ENCODE results near the gene TRIM37.
"Not testable (repeated sequence)": the region's sequence is repeated elsewhere in the genome, so short reads cannot be mapped to it uniquely, and the experiment has no call there.

Gene TRIM37

DNA sequence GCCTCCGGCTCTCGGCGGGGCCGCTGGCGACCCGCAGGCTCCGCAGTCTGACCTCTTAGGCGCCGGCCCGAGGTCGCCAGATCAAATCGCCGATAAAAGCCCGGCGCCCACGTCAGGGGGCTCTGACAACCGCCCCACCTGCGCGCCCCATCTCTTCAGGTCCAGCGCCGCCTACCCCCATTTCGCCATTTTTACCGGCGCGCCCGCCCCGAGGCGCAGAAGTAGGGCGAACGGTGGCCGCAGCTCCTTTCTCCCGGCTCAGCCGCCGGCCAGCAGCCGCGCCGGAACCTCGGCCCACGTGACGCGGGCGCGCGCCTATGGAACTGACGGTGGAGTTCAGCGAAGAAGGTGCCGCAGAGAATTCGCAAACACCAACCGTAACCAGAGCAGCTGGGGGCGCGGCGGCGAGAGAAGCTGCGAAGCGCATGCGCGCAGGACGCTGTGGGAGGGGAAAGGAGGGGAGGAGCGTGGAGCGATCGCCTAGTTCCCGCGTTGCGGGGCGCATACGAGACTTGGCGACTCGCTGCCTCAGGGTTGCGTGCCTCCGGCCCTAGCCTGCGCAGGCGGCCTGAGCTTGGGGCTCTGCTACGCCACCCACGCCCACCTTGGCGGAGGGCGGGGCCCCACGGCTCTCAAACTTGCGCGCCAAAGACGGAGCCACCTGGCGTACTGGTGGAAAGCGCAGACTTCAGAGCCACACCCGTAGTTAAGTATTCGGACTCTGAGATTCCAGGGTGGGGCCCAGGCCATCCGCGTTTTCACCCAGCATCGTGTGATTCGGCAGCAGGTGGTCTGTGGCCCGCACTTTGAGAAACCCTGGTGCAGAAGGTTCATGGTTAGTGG lies at the start of gene TRIM37:
Gene TRIM37, minus strand, starts transcription at position 418 of the 843 bp plus-strand sequence. CDS start 419 bp downstream, outside the sequence.
- peak; percentile 97 to 99 for DNase-seq (ENCODE audit: low read depth in 2 of 2)

GRCh38 chr17:59155439-59156177 lies 48.9 kb upstream of the TRIM37 start, which contains the start of gene PRR11:
Gene PRR11, plus strand, starts transcription at chr17:59155746. Its CDS starts 14,007 bp downstream, at chr17:59169753.
- peak; percentile 87 to 91 for DNase-seq (ENCODE audit: low read depth in 2 of 2)

- peak; percentile 94 to 98 for DNase-seq (ENCODE audit: low read depth in 2 of 2)
Observed at GRCh38 chr17:59154721-59155438, 48.2 kb upstream of the TRIM37 start, which contains the start of gene SKA2. Gene SKA2, minus strand, starts transcription at chr17:59155186. Its CDS starts 23 bp downstream, at chr17:59155163.

DNA sequence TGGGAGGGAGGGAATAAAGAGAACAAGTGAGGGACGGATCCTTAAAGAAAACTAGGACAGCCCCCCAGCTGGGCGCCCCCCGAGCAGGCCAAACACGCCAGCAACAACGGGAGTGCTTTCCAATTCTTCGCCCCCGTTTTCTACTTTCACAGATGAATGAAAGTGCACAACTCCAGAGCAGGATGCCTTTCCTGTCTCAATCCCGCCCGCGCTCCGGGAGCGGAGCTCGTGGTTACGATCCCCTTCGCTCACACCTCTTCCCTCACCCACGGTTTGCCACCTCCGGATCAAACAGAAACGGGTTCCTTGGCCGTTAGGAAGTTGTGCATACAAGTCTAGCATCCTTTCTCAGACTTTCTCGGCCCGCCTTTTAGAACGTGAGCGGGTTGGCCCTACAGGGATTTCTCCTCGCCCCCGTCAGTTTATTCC lies 47.6 kb upstream of the TRIM37 start:
- peak in 1 of 2 donors; percentile 7 for DNase-seq (ENCODE audit: low read depth in 2 of 2)

DNA sequence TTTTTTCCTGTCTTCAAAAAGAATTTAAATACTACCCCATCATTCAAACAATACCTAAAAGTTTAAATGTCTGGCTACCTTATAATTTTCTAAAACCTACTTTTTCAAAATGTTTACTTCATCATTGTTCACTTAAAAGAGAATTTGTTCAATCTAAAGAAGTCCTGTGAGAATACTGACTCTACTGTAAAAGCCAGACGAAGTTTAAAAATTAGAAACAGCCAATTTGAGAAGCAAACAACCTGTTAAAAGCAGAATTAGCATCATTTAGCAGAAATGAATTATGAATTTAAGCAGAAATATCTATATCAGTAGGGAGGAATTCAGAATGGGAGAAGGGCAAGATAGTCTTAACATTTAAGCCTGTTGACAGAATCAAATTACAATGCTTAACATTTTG lies 46.2 kb upstream of the TRIM37 start:
- DNase-seq (ENCODE audit: low read depth in 2 of 2) = no peak

DNA sequence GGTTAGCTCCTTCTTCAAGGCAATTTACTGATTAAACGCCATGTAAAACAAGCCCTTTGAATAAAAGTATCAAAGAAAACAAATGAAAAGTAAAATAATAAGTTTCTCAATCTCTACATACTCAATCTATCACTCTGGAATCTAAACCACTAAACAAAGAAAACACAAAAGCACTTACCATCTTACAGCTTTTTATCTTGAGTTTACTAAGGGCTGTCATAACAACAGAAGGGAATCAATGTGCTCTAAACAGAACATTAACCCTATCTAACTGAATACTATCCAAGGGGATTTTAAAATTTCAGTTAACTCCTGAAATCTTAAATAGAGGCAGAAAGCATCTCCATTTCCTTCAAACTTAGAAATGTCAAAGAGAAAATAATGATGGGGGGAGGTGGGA lies 44.9 kb upstream of the TRIM37 start:
- DNase-seq (ENCODE audit: low read depth in 2 of 2) = no peak

- DNase-seq (ENCODE audit: low read depth in 2 of 2) = no peak
Observed at GRCh38 chr17:59151006-59151405, 44.3 kb upstream of the TRIM37 start.

DNA sequence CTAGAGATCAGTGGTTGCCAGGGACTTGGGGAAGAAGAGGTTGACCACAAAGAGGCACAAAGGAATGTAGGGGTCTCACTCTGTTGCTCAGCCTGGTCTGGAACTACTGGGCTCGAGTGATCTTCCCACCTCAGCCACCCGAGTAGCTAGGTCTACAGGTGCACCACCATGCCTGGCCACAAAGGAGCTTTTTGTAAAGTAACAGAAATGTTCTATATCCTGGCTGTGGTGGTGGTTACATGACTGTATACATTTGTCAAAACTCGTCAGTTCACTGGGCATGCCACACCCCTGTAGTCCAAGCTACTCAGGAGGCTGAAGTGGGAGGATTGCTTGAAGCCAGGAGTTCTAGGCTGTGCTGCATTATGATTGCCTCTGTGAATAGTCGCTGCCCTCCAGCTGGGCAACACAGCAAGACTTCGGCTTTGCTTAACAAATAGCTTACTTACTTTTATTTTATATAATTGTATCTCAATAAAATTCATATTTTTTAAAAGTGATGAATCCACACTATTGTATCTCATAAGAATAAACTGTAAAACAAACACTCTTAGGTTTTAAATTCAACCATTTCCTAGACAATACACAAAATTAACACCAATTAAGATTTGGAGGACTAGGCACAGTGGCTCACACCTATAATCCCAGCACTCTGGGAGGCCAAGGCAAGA lies 43.3 kb upstream of the TRIM37 start:
- no peak for DNase-seq (ENCODE audit: low read depth in 2 of 2)

- no peak for DNase-seq (ENCODE audit: low read depth in 2 of 2)
Observed at GRCh38 chr17:59149051-59149450, 42.4 kb upstream of the TRIM37 start.

GRCh38 chr17:59145571-59146096 lies 39.0 kb upstream of the TRIM37 start:
- DNase-seq (ENCODE audit: low read depth in 2 of 2) = no peak

GRCh38 chr17:59141860-59142259 lies 35.2 kb upstream of the TRIM37 start:
- no peak for DNase-seq (ENCODE audit: low read depth in 2 of 2)

DNA sequence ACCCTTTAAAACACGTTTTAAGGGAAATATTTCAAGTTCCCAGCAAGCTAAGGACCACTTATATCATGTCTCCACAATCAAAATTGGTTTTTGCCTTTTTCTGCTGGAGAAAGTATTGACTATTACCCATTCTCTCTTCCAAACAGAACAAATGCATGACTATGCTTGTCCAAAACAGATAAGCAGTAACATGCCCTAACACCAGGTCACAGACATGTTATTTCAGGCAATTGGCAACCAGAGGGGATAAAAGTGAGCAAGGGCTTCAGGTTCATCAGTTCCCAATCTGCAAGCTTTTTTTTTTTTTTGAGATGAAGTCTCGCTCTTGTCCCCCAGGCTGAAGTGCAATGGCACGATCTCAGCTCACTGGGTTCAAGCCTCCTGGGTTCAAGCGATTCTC lies 33.3 kb upstream of the TRIM37 start:
- no peak for DNase-seq (ENCODE audit: low read depth in 2 of 2)

DNA sequence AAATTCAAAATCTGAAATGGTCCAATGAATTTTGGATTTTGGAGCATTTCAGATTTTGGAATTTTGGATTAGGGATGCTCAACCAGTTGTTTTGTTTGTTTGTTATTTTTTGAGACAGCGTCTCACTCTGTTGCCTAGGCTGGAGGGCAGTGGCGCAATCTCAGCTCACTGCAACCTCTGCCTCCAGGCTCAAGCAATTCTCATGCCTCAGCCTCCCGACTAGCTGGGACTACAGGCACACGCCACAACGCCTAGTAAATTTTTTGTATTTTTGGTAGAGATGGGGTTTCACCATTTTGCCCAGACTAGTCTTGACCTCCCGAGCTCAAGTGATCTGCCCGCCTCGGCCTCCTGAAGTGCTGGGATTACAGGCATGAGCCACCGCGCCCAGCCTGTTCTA lies 31.7 kb upstream of the TRIM37 start:
- DNase-seq (ENCODE audit: low read depth in 2 of 2) = not testable (repeated sequence)

- no peak for DNase-seq (ENCODE audit: low read depth in 2 of 2)
Observed at GRCh38 chr17:59131131-59131530, 24.5 kb upstream of the TRIM37 start.

DNA sequence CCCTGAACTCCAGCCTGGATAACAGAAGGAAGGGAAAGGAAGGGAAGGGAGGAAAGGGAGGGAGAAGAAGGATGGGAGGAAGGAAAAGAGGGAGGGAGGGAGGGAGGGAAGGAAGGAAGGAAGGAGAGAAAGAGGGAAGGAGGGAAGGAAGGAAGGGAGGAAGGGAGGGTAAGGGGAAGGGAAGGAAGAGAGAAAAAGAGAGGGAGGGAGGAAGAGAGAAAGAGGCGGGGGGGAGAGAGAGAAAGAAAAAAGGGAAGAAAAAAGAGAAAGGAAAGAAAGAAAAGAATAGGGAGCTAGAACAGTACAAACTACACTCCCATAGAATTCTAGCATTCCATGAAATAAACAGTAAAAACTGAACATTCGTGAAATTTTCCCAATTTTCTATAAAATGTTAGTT lies 23.1 kb upstream of the TRIM37 start:
- DNase-seq (ENCODE audit: low read depth in 2 of 2) = no peak

DNA sequence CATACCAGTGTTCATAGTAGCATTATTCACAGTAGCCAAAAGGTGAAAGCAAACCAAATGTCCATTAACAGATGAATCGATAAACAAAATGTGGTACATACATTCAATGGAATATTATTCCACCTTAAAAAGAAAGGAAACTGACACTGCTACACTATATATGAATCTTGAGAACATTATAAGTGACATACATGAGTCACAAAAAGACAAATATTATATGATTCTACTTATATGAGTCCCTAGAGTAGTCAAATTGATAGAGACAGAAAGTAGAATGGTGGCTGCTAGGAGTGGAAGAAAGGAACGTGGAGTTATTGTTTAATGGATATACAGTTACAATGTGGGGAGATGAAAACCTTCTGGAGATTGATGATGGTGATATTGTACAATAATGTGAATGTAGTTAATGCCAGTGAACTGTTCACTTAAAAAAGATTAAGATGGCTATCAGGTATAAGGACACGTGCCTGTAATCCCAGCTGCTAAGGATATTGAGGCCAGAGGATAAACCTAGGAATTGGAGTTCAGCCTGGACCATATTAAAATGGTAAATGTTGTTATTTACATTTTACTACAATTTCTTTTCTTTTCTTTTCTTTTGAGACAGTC lies 20.2 kb upstream of the TRIM37 start:
- no peak for DNase-seq (ENCODE audit: low read depth in 2 of 2)

DNA sequence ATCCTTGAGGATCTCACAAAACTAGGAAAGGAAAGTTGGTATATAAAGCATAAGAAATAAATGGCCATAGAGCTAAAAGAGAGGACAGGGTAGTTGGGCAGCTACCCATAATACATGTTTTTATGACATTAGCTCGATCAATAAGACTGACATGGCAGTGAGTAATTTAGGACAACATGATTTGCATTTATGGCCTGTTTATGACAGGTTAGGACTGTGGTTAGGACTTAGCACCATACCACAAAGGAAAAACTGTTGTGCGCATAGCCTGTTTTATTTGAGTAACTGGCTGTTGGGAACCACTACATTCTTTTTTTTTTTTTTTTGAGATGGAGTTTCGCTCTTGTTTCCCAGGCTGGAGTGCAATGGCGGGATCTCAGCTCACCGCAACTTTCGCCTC lies 18.0 kb upstream of the TRIM37 start:
- DNase-seq (ENCODE audit: low read depth in 2 of 2) = no peak

GRCh38 chr17:59121901-59122480 lies 15.3 kb upstream of the TRIM37 start:
- DNase-seq (ENCODE audit: low read depth in 2 of 2) = no peak

GRCh38 chr17:59115474-59115873 lies 8.8 kb upstream of the TRIM37 start:
- no peak for DNase-seq (ENCODE audit: low read depth in 2 of 2)

- DNase-seq (ENCODE audit: low read depth in 2 of 2) = no peak
Observed at GRCh38 chr17:59111539-59111938, 4.9 kb upstream of the TRIM37 start.

Data from stimulated activated CD8-positive, alpha-beta memory T cell treated with anti-CD3 and anti-CD28 coated beads, Interleukin-7, amount 100 ng/mL, for 4 hours (primary cell).